ENCODE data around the gene TENT5A.

The TENT5A gene

GRCh38 chr6:81722506-81723223 is 29.8 kb downstream of the TENT5A start:
- TF ChIP-seq CTCF (IDR thresholded peaks at IDR 0.05; ENCODE audit: insufficient read depth, low read length, missing control alignments): no peak
- DNase-seq (ENCODE audit: low read depth, low spot score): no peak
- POLR2A ChIA-PET: no interaction called here
- no peak overlapping the region for H3K4me3 ChIP-seq (ENCODE audit: low read depth, low read length)
- CTCF ChIA-PET: interaction anchor here (1.0 kb wide), 1 partner anchor 12 kb away, joined by 3 read pairs; no protein-coding TSS in a partner anchor

GRCh38 chr6:81720427-81720826 is 32.1 kb downstream of the TENT5A start:
- no peak for DNase-seq (ENCODE audit: low read depth, low spot score)
- H3K4me3 ChIP-seq (ENCODE audit: low read depth, low read length): no peak overlapping the region
- ChIA-PET CTCF (no interaction called here), POLR2A (no interaction called here)
- TF ChIP-seq CTCF (IDR thresholded peaks at IDR 0.05; ENCODE audit: insufficient read depth, low read length, missing control alignments): no peak

- no peak for DNase-seq (ENCODE audit: low read depth, low spot score)
- ChIA-PET CTCF (no interaction called here), POLR2A (no interaction called here)
- no peak overlapping the region for H3K4me3 ChIP-seq (ENCODE audit: low read depth, low read length)
- no peak for TF ChIP-seq CTCF (IDR thresholded peaks at IDR 0.05; ENCODE audit: insufficient read depth, low read length, missing control alignments)
Observed at GRCh38 chr6:81718126-81718525, 34.4 kb downstream of the TENT5A start.

GRCh38 chr6:81714684-81715083 is 37.8 kb downstream of the TENT5A start:
- CTCF ChIA-PET: no interaction called here
- no peak for DNase-seq (ENCODE audit: low read depth, low spot score)
- POLR2A ChIA-PET: no interaction called here
- H3K4me3 ChIP-seq (ENCODE audit: low read depth, low read length): no peak overlapping the region
- no peak for TF ChIP-seq CTCF (IDR thresholded peaks at IDR 0.05; ENCODE audit: insufficient read depth, low read length, missing control alignments)

- TF ChIP-seq CTCF (IDR thresholded peaks at IDR 0.05; ENCODE audit: insufficient read depth, low read length, missing control alignments): no peak
- no peak overlapping the region for H3K4me3 ChIP-seq (ENCODE audit: low read depth, low read length)
- DNase-seq (ENCODE audit: low read depth, low spot score): no peak
- ChIA-PET CTCF (no interaction called here), POLR2A (no interaction called here)
Observed at GRCh38 chr6:81713205-81713604, 39.3 kb downstream of the TENT5A start.

- DNase-seq (ENCODE audit: low read depth, low spot score): no peak
- no peak for TF ChIP-seq CTCF (IDR thresholded peaks at IDR 0.05; ENCODE audit: insufficient read depth, low read length, missing control alignments)
- CTCF ChIA-PET: no interaction called here
- POLR2A ChIA-PET: no interaction called here
- no peak overlapping the region for H3K4me3 ChIP-seq (ENCODE audit: low read depth, low read length)
Observed at GRCh38 chr6:81708113-81708699, 44.3 kb downstream of the TENT5A start.

Measured in AG04449 (cell line).